HepG2 (cell line): ENCODE data around the gene DNM3. TPM values are rescaled to one million over a fixed set of nuclear protein-coding genes. Genes with fewer than 3 reads are reported as not detected.

Experiments used
- ATAC-seq: fragments of 200-7000 bp; cut with Tn5 transposase; 3 replicates; pipeline ENCODE4 v1.9.1; 2020; ENCODE audit warnings: mild to moderate bottlenecking, moderate library complexity
- BruUV-seq: library from RNA; stranded (reverse); fragments of 400-500 nt; replicated peaks from 2 replicates; lab custom pipeline; 2021; lab: Mats Ljungman, UMichigan
- CTCF ChIA-PET: fragments of 300-600 bp; formaldehyde crosslinking; extraction: SDS; loops from one replicate; lab custom pipeline; 2021; ENCODE audit warnings: low total read pairs, inconsistent platforms, low intra/inter-chr PET ratio; lab: Yijun Ruan, JAX
- POLR2A ChIA-PET: fragments of 350-600 bp; sonication (Branson Sonifier 250); formaldehyde crosslinking; loops from one replicate; lab custom pipeline; 2020; ENCODE audit warnings: antibody characterized with exemption, inconsistent platforms; lab: Yijun Ruan, JAX
- DNase-seq: peaks from one replicate; pipeline ENCODE4 v3.0.0-alpha.2; 2015; ENCODE audit warnings: low spot score
- FAIRE-seq: peaks from 3 replicates; lab custom pipeline; 2011; peaks lifted over from hg19 to GRCh38; lab: Jason Lieb, UNC
- H2AFZ ChIP-seq: one replicate; pipeline ENCODE4 v1.6.1; 2011; ENCODE audit warnings: low read length, inconsistent platforms
- H3K27ac ChIP-seq: fragments of 300-600 bp; 3 replicates; pipeline ENCODE4 v1.8.0; 2011; ENCODE audit warnings: mixed run types, mild to moderate bottlenecking, mixed read lengths, low read length, inconsistent platforms; ENCODE audit not compliant: insufficient read depth; ENCODE audit errors: extremely low read length
- H3K27me3 ChIP-seq, 2 experiments: fragments of 200-600 bp in 1 of 2; 2 replicates in 1 of 2; 3 replicates in 1 of 2; pipeline versions ENCODE4 v1.6.0 to v1.8.0; 2011; ENCODE audit warnings: low read length in 2 of 2, mild to moderate bottlenecking in 2 of 2, moderate library complexity in 2 of 2, inconsistent platforms in 1 of 2; ENCODE audit not compliant: insufficient read depth in 2 of 2, control insufficient read depth in 1 of 2
- H3K36me3 ChIP-seq, 2 experiments: fragments of 200-600 bp in 1 of 2; replicated peaks in 1 of 2; 2 replicates in 1 of 2; 3 replicates in 1 of 2; pipeline versions ENCODE4 v1.5.1 to v1.8.0; 2011; ENCODE audit warnings: low read length in 2 of 2, inconsistent platforms in 1 of 2; ENCODE audit not compliant: insufficient read depth in 2 of 2, control insufficient read depth in 1 of 2
- H3K4me1 ChIP-seq: 2 replicates; pipeline ENCODE4 v1.5.1; 2012; ENCODE audit warnings: low read length, inconsistent platforms; ENCODE audit not compliant: insufficient read depth
- H3K4me2 ChIP-seq: 2 replicates; pipeline ENCODE4 v1.6.0; 2011; ENCODE audit warnings: low read depth, low read length, inconsistent platforms
- H3K4me3 ChIP-seq, 3 experiments: fragments of 200-600 bp in 1 of 3; sonication (generic), shearing (Covaris generic) in 1 of 3; replicated peaks in 1 of 3; 2 replicates each; pipeline ENCODE4 v1.5.1; 2011 to 2016; ENCODE audit warnings: low read length in 3 of 3, inconsistent platforms in 2 of 3, low read depth in 2 of 3, mild to moderate bottlenecking in 2 of 3, control low read depth in 1 of 3, mixed read lengths in 1 of 3; ENCODE audit not compliant: insufficient read depth in 1 of 3
- H3K79me2 ChIP-seq: one replicate; pipeline ENCODE4 v1.6.1; 2011; ENCODE audit warnings: low read length, inconsistent platforms; ENCODE audit not compliant: insufficient read depth
- H3K9ac ChIP-seq: 2 replicates; pipeline ENCODE4 v1.6.0; 2011; ENCODE audit warnings: mild to moderate bottlenecking, low read depth, low read length, inconsistent platforms; ENCODE audit not compliant: insufficient read depth
- H3K9me3 ChIP-seq: 2 replicates; pipeline ENCODE4 v1.5.1; 2012; ENCODE audit warnings: mild to moderate bottlenecking, low read length
- H4K20me1 ChIP-seq: 2 replicates; pipeline ENCODE4 v1.6.0; 2011; ENCODE audit warnings: inconsistent platforms, mild to moderate bottlenecking, low read length, moderate library complexity; ENCODE audit not compliant: insufficient read depth
- ATF1 ChIP-seq: IDR thresholded peaks from 2 replicates; pipeline ENCODE4 v1.6.1; 2016; ENCODE audit warnings: mild to moderate bottlenecking, control low read depth
- GATAD1 ChIP-seq: IDR thresholded peaks from 2 replicates; pipeline ENCODE4 v1.6.1; 2016; ENCODE audit warnings: missing genetic modification reagents, missing compliant biosample characterization
- IRF9 ChIP-seq: sonication (generic); formaldehyde crosslinking; IDR thresholded peaks from 2 replicates; pipeline ENCODE4 v1.8.0; 2022; ENCODE audit warnings: missing genetic modification reagents, mild to moderate bottlenecking, borderline replicate concordance
- KDM4B ChIP-seq: sonication (generic); formaldehyde crosslinking; IDR thresholded peaks from 2 replicates; pipeline ENCODE4 v1.4.0; 2020; ENCODE audit warnings: missing genetic modification reagents
- KLF12 ChIP-seq: sonication (generic); formaldehyde crosslinking; IDR thresholded peaks from 2 replicates; pipeline ENCODE4 v1.4.0; 2020; ENCODE audit warnings: missing genetic modification reagents, borderline replicate concordance
- LCORL ChIP-seq, 2 experiments: fragments of 450-650 bp in 1 of 2; sonication (generic) in 1 of 2; formaldehyde crosslinking in 1 of 2; IDR thresholded peaks; 2 replicates each; pipeline versions ENCODE4 v1.5.0 to v1.6.1; 2017 to 2020; ENCODE audit warnings: antibody characterized with exemption in 1 of 2, missing genetic modification reagents in 1 of 2
- MAZ ChIP-seq, 2 experiments: sonication (generic) in 1 of 2; formaldehyde crosslinking in 1 of 2; IDR thresholded peaks; 2 replicates each; pipeline versions ENCODE4 v1.5.0 to v1.6.1; 2012 to 2020; ENCODE audit warnings: low read depth in 2 of 2, mild to moderate bottlenecking in 2 of 2, borderline replicate concordance in 1 of 2, improper control_type of control experiment in 1 of 2, low read length in 1 of 2, missing genetic modification reagents in 1 of 2, moderate library complexity in 1 of 2
- ZNF574 ChIP-seq: sonication (generic); formaldehyde crosslinking; IDR thresholded peaks from 2 replicates; pipeline ENCODE4 v1.4.0; 2020; ENCODE audit warnings: missing genetic modification reagents
- ZNF597 ChIP-seq: sonication (generic); formaldehyde crosslinking; IDR thresholded peaks from 2 replicates; pipeline ENCODE4 v1.5.0; 2020; ENCODE audit warnings: missing genetic modification reagents
- ZNF616 ChIP-seq: sonication (generic); formaldehyde crosslinking; IDR thresholded peaks from 2 replicates; pipeline ENCODE4 v1.5.0; 2020; ENCODE audit warnings: low read depth, mild to moderate bottlenecking, missing genetic modification reagents
- ZNF83 ChIP-seq: sonication (generic); formaldehyde crosslinking; IDR thresholded peaks from 2 replicates; pipeline ENCODE4 v1.4.0; 2020; ENCODE audit warnings: missing genetic modification reagents, mild to moderate bottlenecking, borderline replicate concordance
- WGBS: methylation state at CpG from one replicate; pipeline ENCODE4 v1.1.6; 2017; ENCODE audit warnings: low lambda C conversion rate; 5-methylcytosine and 5-hydroxymethylcytosine counted together
- in situ Hi-C: cut with HindIII; loops from 2 replicates; pipeline ENCODE4 v1.10.0; 2017; ENCODE audit warnings: low pct_unique_long_range_greater_than_20kb; ENCODE audit not compliant: extremely low pct_ligation_motif_present
- intact Hi-C: fragments of 100-400 bp; cut with micrococcal nuclease; formaldehyde crosslinking; loops from one replicate; pipeline ENCODE4 v1.10.0; 2022; ENCODE audit not compliant: unreplicated experiment
- polyA plus RNA-seq, 8 experiments: library from polyadenylated mRNA; depleted of rRNA in 3 of 8; stranded (reverse) in 7 of 8; unstranded in 1 of 8; fragments of >200 nt; fragmentation: Illumina TruSeq in 4 of 8; extraction: Trizol in 4 of 8; gene quantifications; 2 replicates each; pipeline versions ENCODE4 v1.2.1 to v1.2.3, GENCODE V29; 2011 to 2016; ENCODE audit warnings: low read depth in 4 of 8, missing spikeins in 1 of 8, mixed read lengths in 1 of 8; ENCODE audit not compliant: insufficient read depth in 1 of 8
- total RNA-seq, 5 experiments: library from RNA; depleted of rRNA; stranded (reverse); fragments of >200 nt; fragmentation: Illumina TruSeq; extraction: Trizol; gene quantifications; 2 replicates each; pipeline ENCODE4 v1.2.3, GENCODE V29; 2016; ENCODE audit warnings: low read depth in 1 of 5

DNM3 gene
- total and polyA plus RNA-seq, 2 of the 13 experiments (the other 11 are each of a cell fraction or from before 2014, with no cell fraction given) = 0.05 TPM; not detected in 1

GRCh38 chr1:172332230-172332629 is 490.9 kb downstream of the DNM3 start:
- Histone ChIP-seq H3K9ac (no peak overlapping the region), H3K36me3 (no peaks in the 10 kb centered on the region), H3K4me3 (no peak overlapping the region), H2AFZ (no peak overlapping the region), H3K4me1 (no peaks in the 10 kb centered on the region)
- BruUV-seq = no TSS peak
- no peak for DNase-seq
- no peak for TF ChIP-seq ZNF597
- no peak for TF ChIP-seq MAZ (IDR thresholded peaks at IDR 0.05; ENCODE audit: borderline replicate concordance, low read depth, low read length)
- TF ChIP-seq MAZ (CRISPR knock-in tag; IDR thresholded peaks at IDR 0.05; ENCODE audit: low read depth) = no peak
- TF ChIP-seq IRF9 = no peak
- TF ChIP-seq, all 625 proteins: peak for 0
- Histone ChIP-seq H3K27ac (no peak overlapping the region), H3K79me2 (no peaks in the 10 kb centered on the region), H3K4me2 (no peak overlapping the region), H3K27me3 (no peaks in the 10 kb centered on the region), H3K9me3 (no peaks in the 10 kb centered on the region), H4K20me1 (no peaks in the 10 kb centered on the region)
- FAIRE-seq = no peak
- POLR2A ChIA-PET = no interaction called here
- ATAC-seq = no peak
- CTCF ChIA-PET = no interaction called here
- WGBS = 19% methylated on average over 3 of the region's 4 CpGs
- in situ Hi-C loops = no loop called here
- intact Hi-C loops = no loop called here

GRCh38 chr1:172335377-172335776 is 494.1 kb downstream of the DNM3 start:
- no peaks in the 10 kb centered on the region for H4K20me1 ChIP-seq
- no peaks in the 10 kb centered on the region for H3K9me3 ChIP-seq
- no peaks in the 10 kb centered on the region for H3K27me3 ChIP-seq
- FAIRE-seq (no peak), ATAC-seq (no peak)
- POLR2A ChIA-PET = no interaction called here
- no peaks in the 10 kb centered on the region for H3K36me3 ChIP-seq
- no peak for TF ChIP-seq ZNF574
- no peak for TF ChIP-seq GATAD1 (CRISPR knock-in tag)
- TF ChIP-seq ATF1 (CRISPR knock-in tag) = no peak
- TF ChIP-seq LCORL (IDR thresholded peaks at IDR 0.05) = no peak
- no peak for TF ChIP-seq LCORL (CRISPR knock-in tag; IDR thresholded peaks at IDR 0.05)
- TF ChIP-seq ZNF616 (CRISPR knock-in tag) = no peak
- TF ChIP-seq KLF12 (CRISPR knock-in tag) = no peak
- TF ChIP-seq KDM4B (CRISPR knock-in tag) = no peak
- TF ChIP-seq ZNF83 (CRISPR knock-in tag) = no peak
- TF ChIP-seq, all 625 proteins: peak for 0
- Histone ChIP-seq H3K79me2 (no peaks in the 10 kb centered on the region), H3K9ac (no peak overlapping the region), H3K27ac (no peak overlapping the region), H2AFZ (no peak overlapping the region), H3K4me1 (no peaks in the 10 kb centered on the region), H3K4me3 (no peak overlapping the region), H3K4me2 (no peak overlapping the region)
- DNase-seq = no peak
- CTCF ChIA-PET = no interaction called here
- in situ Hi-C loops (no loop called here), intact Hi-C loops (no loop called here)
- no TSS peak for BruUV-seq
